ENCODE data around the gene SLC14A1.

DNA sequence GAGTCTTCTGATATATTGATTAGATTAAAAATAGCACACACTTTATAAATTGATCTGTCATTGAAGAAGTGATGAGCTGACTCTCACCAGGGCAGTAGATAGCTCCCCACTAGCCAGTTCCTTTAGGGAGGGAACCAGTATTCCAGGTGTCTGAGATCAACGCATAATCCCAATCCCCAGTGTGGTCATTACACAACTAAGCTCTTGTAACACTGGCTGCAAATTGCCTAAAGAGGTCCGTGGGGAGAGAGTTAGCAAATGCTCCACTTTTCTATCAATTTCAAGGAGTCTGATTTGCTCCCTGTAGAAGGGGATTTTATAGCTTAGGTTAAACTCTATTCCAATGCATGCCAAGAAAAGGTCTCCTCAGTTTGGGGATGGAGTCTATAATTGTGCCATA is 7.7 kb downstream of the SLC14A1 start:
- TF ChIP-seq GATA2 (IDR thresholded peaks at IDR 0.05; ENCODE audit: low read depth, low read length) (no peak), GATA3 (IDR thresholded peaks at IDR 0.05; ENCODE audit: low read depth, low read length) (no peak)
